IMR-90 (cell line): Measurements from ENCODE around the gene PHPT1. TPM values are rescaled to one million over a fixed set of nuclear protein-coding genes. Genes with fewer than 3 reads are reported as not detected.

Source experiments
- microRNA-seq, 2 experiments: library from miRNA; stranded (forward) in 1 of 2; unstranded in 1 of 2; fragments of 10-50 nt in 1 of 2; fragments of <30 nt in 1 of 2; gene quantifications in 1 of 2; microRNA quantifications in 1 of 2; one replicate each; pipeline versions ENCODE3 to v1.1.0; 2013 to 2020; ENCODE audit not compliant: insufficient read depth in 1 of 2, insufficient read length in 1 of 2, unreplicated experiment in 1 of 2
- polyA plus RNA-seq, 3 experiments: library from polyadenylated mRNA; depleted of rRNA; stranded (reverse); fragments of >200 nt; gene quantifications; 2 replicates each; pipeline ENCODE4 v1.2.3, GENCODE V29; 2012; ENCODE audit warnings: low replicate concordance in 1 of 3
- small RNA-seq, 5 experiments: library from RNA; depleted of rRNA; stranded (forward); fragments of <200 nt; gene quantifications; one replicate each; pipeline ENCODE3, GENCODE V24; 2012
- total RNA-seq: library from RNA; depleted of rRNA; stranded (reverse); fragments of >200 nt; gene quantifications from 2 replicates; pipeline ENCODE4 v1.2.3, GENCODE V29; 2012; rRNA removed

Gene PHPT1
- total and polyA plus RNA-seq, 2 of the 4 experiments (the other 2 are of a cell fraction), result 79.8 to 214 TPM

Small RNAs within 50 kb of the gene (microRNA-seq; reads per million reads assigned to microRNA genes)
- not detected for gene AL355987.2 (ENCODE audit: insufficient read depth, insufficient read length)
- gene MIR4292 (ENCODE audit: insufficient read depth in 1 of 2, insufficient read length in 1 of 2, unreplicated experiment in 1 of 2), result 0 reads per million in 2 experiments
- 0.37 to 4.1 reads per million in 2 experiments for gene MIR4479 (ENCODE audit: insufficient read depth in 1 of 2, insufficient read length in 1 of 2, unreplicated experiment in 1 of 2)

Small RNAs within 50 kb of the gene (small RNA-seq; reads per million reads assigned to genes)
- gene AL355987.2 (0 reads per million in 5 experiments), gene MIR4292 (0 reads per million in 5 experiments), gene MIR4479 (0 to 0.65 (median 0.15) reads per million in 5 experiments)

Other genes starting within 250 kb of the PHPT1 start
- gene EGFL7, start 186.5 kb upstream of the PHPT1 start, total RNA-seq, result 1.4 and 2.2 TPM in 2 replicates
- 10.4 and 16.4 TPM in 2 replicates for gene EGFL7, start 186.5 kb upstream of the PHPT1 start, polyA plus RNA-seq (2012; rRNA removed)
- 16.1 and 18.9 TPM in 2 replicates for gene AGPAT2, start 162.0 kb upstream of the PHPT1 start, total RNA-seq
- gene AGPAT2, start 162.0 kb upstream of the PHPT1 start, polyA plus RNA-seq (2012; rRNA removed), result 37.2 and 39.5 TPM in 2 replicates
- gene DIPK1B, start 136.8 kb upstream of the PHPT1 start, total RNA-seq, result 3.1 and 3.4 TPM in 2 replicates
- 7.1 and 8.5 TPM in 2 replicates for gene DIPK1B, start 136.8 kb upstream of the PHPT1 start, polyA plus RNA-seq (2012; rRNA removed)
- gene LCN10, start 106.5 kb upstream of the PHPT1 start, total RNA-seq, result not detected in 2 replicates
- gene LCN10, start 106.5 kb upstream of the PHPT1 start, polyA plus RNA-seq (2012; rRNA removed), result not detected in 2 replicates
- not detected in 2 replicates for gene LCN6, start 100.9 kb upstream of the PHPT1 start, total RNA-seq
- not detected in 2 replicates for gene LCN6, start 100.9 kb upstream of the PHPT1 start, polyA plus RNA-seq (2012; rRNA removed)
- not detected in 2 replicates for gene LCN8, start 91.2 kb upstream of the PHPT1 start, total RNA-seq
- gene LCN8, start 91.2 kb upstream of the PHPT1 start, polyA plus RNA-seq (2012; rRNA removed), result not detected in 2 replicates
- not detected in 2 replicates for gene LCN15, start 84.9 kb upstream of the PHPT1 start, total RNA-seq
- not detected in 2 replicates for gene LCN15, start 84.9 kb upstream of the PHPT1 start, polyA plus RNA-seq (2012; rRNA removed)
- 37.2 and 39.1 TPM in 2 replicates for gene TMEM141, start 58.1 kb upstream of the PHPT1 start, total RNA-seq
- 72.6 and 77.8 TPM in 2 replicates for gene TMEM141, start 58.1 kb upstream of the PHPT1 start, polyA plus RNA-seq (2012; rRNA removed)
- gene CCDC183, start 53.1 kb upstream of the PHPT1 start, total RNA-seq, result under 0.01 TPM in 1 of 2 replicates, not detected in the other
- 0.29 and 0.44 TPM in 2 replicates for gene CCDC183, start 53.1 kb upstream of the PHPT1 start, polyA plus RNA-seq (2012; rRNA removed)
- gene RABL6, start 41.5 kb upstream of the PHPT1 start, total RNA-seq, result 43.9 and 47.5 TPM in 2 replicates
- 37.1 and 40.4 TPM in 2 replicates for gene RABL6, start 41.5 kb upstream of the PHPT1 start, polyA plus RNA-seq (2012; rRNA removed)
- gene AJM1, start 6.9 kb upstream of the PHPT1 start, total RNA-seq, result 0.18 and 0.28 TPM in 2 replicates
- 1.5 and 1.9 TPM in 2 replicates for gene AJM1, start 6.9 kb upstream of the PHPT1 start, polyA plus RNA-seq (2012; rRNA removed)
- gene MAMDC4, start 2.9 kb downstream of the PHPT1 start, total RNA-seq, result 0.18 and 0.28 TPM in 2 replicates
- gene MAMDC4, start 2.9 kb downstream of the PHPT1 start, polyA plus RNA-seq (2012; rRNA removed), result 3.5 and 5.0 TPM in 2 replicates
- gene EDF1, start 16.9 kb downstream of the PHPT1 start, total RNA-seq, result 279 and 538 TPM in 2 replicates
- 701 and 703 TPM in 2 replicates for gene EDF1, start 16.9 kb downstream of the PHPT1 start, polyA plus RNA-seq (2012; rRNA removed)
- gene TRAF2, start 37.1 kb downstream of the PHPT1 start, total RNA-seq, result 5.8 and 6.6 TPM in 2 replicates
- 12.0 and 12.9 TPM in 2 replicates for gene TRAF2, start 37.1 kb downstream of the PHPT1 start, polyA plus RNA-seq (2012; rRNA removed)
- gene FBXW5, start 95.3 kb downstream of the PHPT1 start, total RNA-seq, result 65.1 and 72.2 TPM in 2 replicates
- 80.2 and 95.4 TPM in 2 replicates for gene FBXW5, start 95.3 kb downstream of the PHPT1 start, polyA plus RNA-seq (2012; rRNA removed)
- not detected in 2 replicates for gene C8G, start 95.8 kb downstream of the PHPT1 start, total RNA-seq
- gene C8G, start 95.8 kb downstream of the PHPT1 start, polyA plus RNA-seq (2012; rRNA removed), result 0.37 and 0.80 TPM in 2 replicates
- not detected in 2 replicates for gene LCN12, start 102.9 kb downstream of the PHPT1 start, total RNA-seq
- gene LCN12, start 102.9 kb downstream of the PHPT1 start, polyA plus RNA-seq (2012; rRNA removed), result 0.12 TPM in 1 of 2 replicates, not detected in the other
- gene PTGDS, start 128.1 kb downstream of the PHPT1 start, total RNA-seq, result not detected in 2 replicates
- 0.87 and 1.2 TPM in 2 replicates for gene PTGDS, start 128.1 kb downstream of the PHPT1 start, polyA plus RNA-seq (2012; rRNA removed)
- not detected in 2 replicates for gene LCNL1, start 133.6 kb downstream of the PHPT1 start, total RNA-seq
- 0.13 and 0.15 TPM in 2 replicates for gene LCNL1, start 133.6 kb downstream of the PHPT1 start, polyA plus RNA-seq (2012; rRNA removed)
- 4.4 and 5.7 TPM in 2 replicates for gene PAXX, start 143.0 kb downstream of the PHPT1 start, total RNA-seq
- gene PAXX, start 143.0 kb downstream of the PHPT1 start, polyA plus RNA-seq (2012; rRNA removed), result 24.6 and 30.2 TPM in 2 replicates
- 0.18 and 0.28 TPM in 2 replicates for gene CLIC3, start 147.2 kb downstream of the PHPT1 start, total RNA-seq
- gene CLIC3, start 147.2 kb downstream of the PHPT1 start, polyA plus RNA-seq (2012; rRNA removed), result 1.7 and 2.1 TPM in 2 replicates
- gene ABCA2, start 178.8 kb downstream of the PHPT1 start, total RNA-seq, result 3.8 and 4.4 TPM in 2 replicates
- 46.0 and 52.3 TPM in 2 replicates for gene ABCA2, start 178.8 kb downstream of the PHPT1 start, polyA plus RNA-seq (2012; rRNA removed)
- gene FUT7, start 182.7 kb downstream of the PHPT1 start, total RNA-seq, result not detected in 2 replicates
- not detected in 2 replicates for gene FUT7, start 182.7 kb downstream of the PHPT1 start, polyA plus RNA-seq (2012; rRNA removed)
- gene NPDC1, start 196.8 kb downstream of the PHPT1 start, total RNA-seq, result 2.7 and 2.8 TPM in 2 replicates
- gene NPDC1, start 196.8 kb downstream of the PHPT1 start, polyA plus RNA-seq (2012; rRNA removed), result 58.1 and 74.0 TPM in 2 replicates
- not detected in 2 replicates for gene ENTPD2, start 204.7 kb downstream of the PHPT1 start, total RNA-seq
- not detected in 2 replicates for gene ENTPD2, start 204.7 kb downstream of the PHPT1 start, polyA plus RNA-seq (2012; rRNA removed)
- 3.3 and 3.4 TPM in 2 replicates for gene SAPCD2, start 221.1 kb downstream of the PHPT1 start, total RNA-seq
- 4.9 and 6.4 TPM in 2 replicates for gene SAPCD2, start 221.1 kb downstream of the PHPT1 start, polyA plus RNA-seq (2012; rRNA removed)
- gene UAP1L1, start 228.1 kb downstream of the PHPT1 start, total RNA-seq, result 2.3 and 2.5 TPM in 2 replicates
- 8.7 and 9.8 TPM in 2 replicates for gene UAP1L1, start 228.1 kb downstream of the PHPT1 start, polyA plus RNA-seq (2012; rRNA removed)
- gene MAN1B1, start 237.6 kb downstream of the PHPT1 start, total RNA-seq, result 25.0 and 28.7 TPM in 2 replicates
- gene MAN1B1, start 237.6 kb downstream of the PHPT1 start, polyA plus RNA-seq (2012; rRNA removed), result 49.8 and 55.1 TPM in 2 replicates